Parathyroid adenoma (tissue), 2 donors: ENCODE data around the gene RAET1G.

ENCODE experiments used
- H2AFZ ChIP-seq: fragments of 300-600 bp; sonication (generic); one replicate; pipeline ENCODE4 v1.7.0; 2017; ENCODE audit warnings: antibody characterized with exemption, mild to moderate bottlenecking
- H3K27ac ChIP-seq: fragments of 300-600 bp; sonication (generic); one replicate; pipeline ENCODE4 v1.7.0; 2017
- H3K27me3 ChIP-seq: fragments of 300-600 bp; sonication (generic); one replicate; pipeline ENCODE4 v1.7.0; 2017; ENCODE audit warnings: low read length; ENCODE audit not compliant: control insufficient read depth, insufficient read depth
- H3K36me3 ChIP-seq: fragments of 300-600 bp; sonication (generic); one replicate; pipeline ENCODE4 v1.7.0; 2017; ENCODE audit warnings: low read length; ENCODE audit not compliant: control insufficient read depth, insufficient read depth
- H3K4me1 ChIP-seq: fragments of 300-600 bp; sonication (generic); one replicate; pipeline ENCODE4 v1.7.0; 2017; ENCODE audit warnings: control low read depth
- H3K4me2 ChIP-seq: fragments of 300-600 bp; sonication (generic); one replicate; pipeline ENCODE4 v1.7.0; 2017; ENCODE audit warnings: low read length
- H3K4me3 ChIP-seq: fragments of 300-600 bp; sonication (generic); one replicate; pipeline ENCODE4 v1.7.0; 2017; ENCODE audit warnings: low read depth, low read length
- H3K79me2 ChIP-seq: fragments of 300-600 bp; sonication (generic); one replicate; pipeline ENCODE4 v1.7.0; 2017; ENCODE audit warnings: control low read depth
- H3K9ac ChIP-seq: fragments of 300-600 bp; sonication (generic); one replicate; pipeline ENCODE4 v1.7.0; 2017; ENCODE audit warnings: mild to moderate bottlenecking
- H3K9me3 ChIP-seq: fragments of 300-600 bp; sonication (generic); one replicate; pipeline ENCODE4 v1.7.0; 2017; ENCODE audit warnings: low read length; ENCODE audit not compliant: control insufficient read depth
- TF ChIP-seq, protein P1 (sequence below): fragments of 300-600 bp; sonication (generic); IDR thresholded peaks from one replicate; pipeline ENCODE4 v1.7.0; 2017; ENCODE audit warnings: antibody characterized with exemption, mild to moderate bottlenecking
- donor health status: primary hyperparathyroidism.

RAET1G gene

DNA sequence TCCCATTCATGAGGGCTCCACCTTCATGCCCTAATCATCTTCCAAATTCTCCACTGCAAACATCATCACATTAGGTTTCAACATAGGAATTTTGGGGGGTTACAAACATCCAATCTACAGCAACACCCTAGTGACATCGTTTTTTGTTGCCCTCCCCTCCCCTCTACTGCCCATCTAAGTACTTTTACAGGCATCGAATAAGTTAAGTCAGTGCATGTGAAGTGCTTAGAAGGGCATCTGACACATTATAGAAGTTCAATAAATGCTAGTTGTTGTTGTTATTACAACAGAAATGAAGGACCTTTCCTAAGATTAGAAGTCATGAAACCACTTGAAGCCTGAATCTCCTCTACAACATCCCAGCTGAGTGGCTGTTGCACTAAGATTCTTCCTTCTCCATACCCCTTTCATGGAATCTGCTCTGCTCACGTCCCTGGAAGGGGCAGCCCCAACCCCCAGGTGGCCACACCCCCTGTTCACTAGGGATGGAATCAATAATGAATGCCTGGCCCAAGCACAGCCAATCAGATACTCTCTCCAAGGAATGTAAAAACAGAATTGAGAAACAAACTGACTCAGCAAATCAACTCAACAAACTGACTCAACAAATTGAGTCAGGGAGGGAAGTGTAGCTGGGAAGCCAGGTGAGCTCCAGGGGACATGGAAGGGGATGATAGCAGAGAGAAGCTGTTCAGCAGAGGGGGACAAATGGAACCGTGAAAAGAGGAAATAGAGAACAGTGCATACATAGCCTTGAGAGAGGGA is 54.9 kb downstream of the RAET1G start:
- Histone ChIP-seq H3K4me2 (no peak overlapping the region), H3K36me3 (no peaks in the 10 kb centered on the region), H3K4me3 (no peak overlapping the region), H3K9me3 (no peaks in the 10 kb centered on the region), H3K4me1 (peaks cover 11% of the 10 kb centered on the region), H3K79me2 (peaks cover 6% of the 10 kb centered on the region), H3K27me3 (no peaks in the 10 kb centered on the region), H3K9ac (no peak overlapping the region), H3K27ac (peak overlapping the region; percentile 58), H2AFZ (peak overlapping the region; percentile 65)
- TF ChIP-seq, protein P1, sequence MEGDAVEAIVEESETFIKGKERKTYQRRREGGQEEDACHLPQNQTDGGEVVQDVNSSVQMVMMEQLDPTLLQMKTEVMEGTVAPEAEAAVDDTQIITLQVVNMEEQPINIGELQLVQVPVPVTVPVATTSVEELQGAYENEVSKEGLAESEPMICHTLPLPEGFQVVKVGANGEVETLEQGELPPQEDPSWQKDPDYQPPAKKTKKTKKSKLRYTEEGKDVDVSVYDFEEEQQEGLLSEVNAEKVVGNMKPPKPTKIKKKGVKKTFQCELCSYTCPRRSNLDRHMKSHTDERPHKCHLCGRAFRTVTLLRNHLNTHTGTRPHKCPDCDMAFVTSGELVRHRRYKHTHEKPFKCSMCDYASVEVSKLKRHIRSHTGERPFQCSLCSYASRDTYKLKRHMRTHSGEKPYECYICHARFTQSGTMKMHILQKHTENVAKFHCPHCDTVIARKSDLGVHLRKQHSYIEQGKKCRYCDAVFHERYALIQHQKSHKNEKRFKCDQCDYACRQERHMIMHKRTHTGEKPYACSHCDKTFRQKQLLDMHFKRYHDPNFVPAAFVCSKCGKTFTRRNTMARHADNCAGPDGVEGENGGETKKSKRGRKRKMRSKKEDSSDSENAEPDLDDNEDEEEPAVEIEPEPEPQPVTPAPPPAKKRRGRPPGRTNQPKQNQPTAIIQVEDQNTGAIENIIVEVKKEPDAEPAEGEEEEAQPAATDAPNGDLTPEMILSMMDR: no peak
